ENCODE measurements around the gene MYOD1. TPM values are rescaled to one million over a fixed set of nuclear protein-coding genes. Genes with fewer than 3 reads are reported as not detected.

MYOD1 gene
- total RNA-seq, 1 experiment from 2014 or later, result not detected

- no peak overlapping the region for H2AFZ ChIP-seq (ENCODE audit: low read depth, low read length, poor library complexity, severe bottlenecking)
- H3K9me3 ChIP-seq (ENCODE audit: control insufficient read depth in 1 of 2, insufficient read depth in 1 of 2, low read depth in 1 of 2, low read length in 2 of 2), result no peaks in the 10 kb centered on the region
- POLR2A ChIA-PET, result no interaction called here
- RAD21 ChIA-PET (ENCODE audit: low non-redundant PET in 1 of 2, low total read pairs in 2 of 2, uncharacterized antibody in 2 of 2, unreplicated experiment in 2 of 2), result no interaction called here
- H3K4me1 ChIP-seq (ENCODE audit: control insufficient read depth in 1 of 2, insufficient read depth in 2 of 2, low read length in 2 of 2), result peaks cover 8 to 11% of the 10 kb centered on the region in 2 experiments
- H3K27ac ChIP-seq (ENCODE audit: low read depth, low read length), result no peak overlapping the region
- no peaks in the 10 kb centered on the region for H3K79me2 ChIP-seq (ENCODE audit: insufficient read depth, low read length)
- DNase-seq (ENCODE audit: low read depth, low spot score) (no peak), ATAC-seq (no peak)
- TF ChIP-seq ATF3 (IDR thresholded peaks at IDR 0.05) (no peak), ELF1 (IDR thresholded peaks at IDR 0.05; ENCODE audit: borderline replicate concordance, low read depth) (no peak), SRF (IDR thresholded peaks at IDR 0.05; ENCODE audit: low read depth) (no peak), ZFX (IDR thresholded peaks at IDR 0.05) (no peak), FOSL1 (IDR thresholded peaks at IDR 0.05; ENCODE audit: low read depth) (no peak), CTCF (IDR thresholded peaks at IDR 0.05 in 2 of 3, conservative IDR thresholded peaks at IDR 0.05 in 1 of 3; ENCODE audit: borderline replicate concordance in 1 of 3, insufficient read depth in 1 of 3, low read depth in 2 of 3, low read length in 2 of 3) (no peak), ZNF274 (IDR thresholded peaks at IDR 0.05; ENCODE audit: low read depth, low read length) (no peak), SIN3A (IDR thresholded peaks at IDR 0.05; ENCODE audit: low read depth) (no peak), TCF7L2 (IDR thresholded peaks at IDR 0.05; ENCODE audit: borderline replicate concordance, extremely low read depth, insufficient read depth, insufficient read length) (no peak), EGR1 (IDR thresholded peaks at IDR 0.05; ENCODE audit: low read depth) (no peak), YY1 (IDR thresholded peaks at IDR 0.05; ENCODE audit: extremely low read depth, insufficient replicate concordance, low read depth, low read length) (no peak), POLR2AphosphoS5 (IDR thresholded peaks at IDR 0.05; ENCODE audit: low read depth, low read length) (no peak), EZH2phosphoT487 (IDR thresholded peaks at IDR 0.05; ENCODE audit: borderline replicate concordance) (no peak), RAD21 (IDR thresholded peaks at IDR 0.05; ENCODE audit: low read depth) (no peak), REST (IDR thresholded peaks at IDR 0.05; ENCODE audit: low read depth) (no peak), CBX3 (IDR thresholded peaks at IDR 0.05; ENCODE audit: low read depth) (no peak), SP1 (IDR thresholded peaks at IDR 0.05; ENCODE audit: low read depth) (no peak), ZBTB33 (IDR thresholded peaks at IDR 0.05; ENCODE audit: extremely low read depth, insufficient replicate concordance, low read length) (no peak), EZH2 (IDR thresholded peaks at IDR 0.05) (no peak)
- no peak overlapping the region for H3K4me3 ChIP-seq (replicated peaks in 1 of 2; ENCODE audit: low read depth in 1 of 2, low read length in 2 of 2)
- CTCF ChIA-PET, result no interaction called here
- intact Hi-C loops (cut with micrococcal nuclease), result no loop called here
- no TSS peak for BruUV-seq (replicated peaks)
- H3K36me3 ChIP-seq (ENCODE audit: control insufficient read depth in 1 of 2, insufficient read depth in 2 of 2, low read length in 2 of 2), result no peaks in the 10 kb centered on the region
- H4K20me1 ChIP-seq (ENCODE audit: insufficient read depth), result no peaks in the 10 kb centered on the region
- no peak overlapping the region for H3K4me2 ChIP-seq (ENCODE audit: low read length)
- H3K27me3 ChIP-seq (ENCODE audit: insufficient read depth, low read length), result no peaks in the 10 kb centered on the region
- H3K9ac ChIP-seq (ENCODE audit: low read length), result no peak overlapping the region
- H3K9me2 ChIP-seq (ENCODE audit: insufficient read depth), result no peaks in the 10 kb centered on the region
These were observed 31.3 kb upstream of the MYOD1 start for GRCh38 chr11:17687946-17688670.
